K562 (cell line): ENCODE data around the gene MAPK4. TPM values are rescaled to one million over a fixed set of nuclear protein-coding genes. Genes with fewer than 3 reads are reported as not detected.
A peak's percentile ranks its signal among the peaks of the same experiment; 100 is the strongest.

Source experiments
- ATAC-seq: fragments of 200-7000 bp; cut with Tn5 transposase; 3 replicates; pipeline ENCODE4 v1.9.1; 2020; ENCODE audit warnings: moderate library complexity
- BruUV-seq: library from RNA; stranded (reverse); fragments of 400-500 nt; replicated peaks from 2 replicates; lab custom pipeline; 2021; lab: Mats Ljungman, UMichigan
- CTCF ChIA-PET: fragments of 300-600 bp; formaldehyde crosslinking; extraction: SDS; loops from one replicate; lab custom pipeline; 2021; ENCODE audit warnings: low intra/inter-chr PET ratio; lab: Yijun Ruan, JAX
- POLR2A ChIA-PET: fragments of 300-600, 350-650 bp; sonication (Branson Sonifier 250); formaldehyde crosslinking; extraction: SDS; loops from one replicate; lab custom pipeline; 2021; ENCODE audit warnings: antibody characterized with exemption, inconsistent platforms; lab: Yijun Ruan, JAX
- DNase-seq, 4 experiments: peaks; one replicate each; pipeline versions ENCODE4 v3.0.0 to v3.0.0-alpha.2; 2011 to 2018; ENCODE audit warnings: low spot score in 3 of 4, mixed read lengths in 3 of 4; ENCODE audit errors: extremely low read depth in 1 of 4
- FAIRE-seq: peaks from 2 replicates; lab custom pipeline; 2011; peaks lifted over from hg19 to GRCh38; lab: Jason Lieb, UNC
- H2AFZ ChIP-seq: 2 replicates; pipeline ENCODE4 v1.6.0; 2011; ENCODE audit warnings: low read depth, low read length, control low read depth, inconsistent platforms
- H3K27ac ChIP-seq: fragments of 200-600 bp; 3 replicates; pipeline ENCODE4 v1.8.0; 2011; ENCODE audit warnings: low read depth, mild to moderate bottlenecking, control low read depth, inconsistent platforms, low read length, moderate library complexity, mixed read lengths; ENCODE audit errors: extremely low read depth
- H3K27me3 ChIP-seq, 2 experiments: fragments of 300-600 bp in 1 of 2; 2 replicates in 1 of 2; 3 replicates in 1 of 2; pipeline versions ENCODE4 v1.6.0 to v1.8.0; 2011; ENCODE audit warnings: inconsistent platforms in 2 of 2, low read length in 2 of 2, mild to moderate bottlenecking in 1 of 2, mixed read lengths in 1 of 2, moderate library complexity in 1 of 2; ENCODE audit not compliant: control insufficient read depth in 2 of 2, insufficient read depth in 2 of 2
- H3K36me3 ChIP-seq: fragments of 300-600 bp; 3 replicates; pipeline ENCODE4 v1.8.0; 2011; ENCODE audit warnings: mild to moderate bottlenecking, low read length, inconsistent platforms; ENCODE audit not compliant: control insufficient read depth, insufficient read depth
- H3K4me1 ChIP-seq, 2 experiments: fragments of 200-600 bp in 1 of 2; replicated peaks in 1 of 2; 2 replicates in 1 of 2; 3 replicates in 1 of 2; pipeline versions ENCODE4 v1.5.1 to v1.8.0; 2011; ENCODE audit warnings: inconsistent platforms in 2 of 2, low read length in 2 of 2, mild to moderate bottlenecking in 1 of 2, mixed read lengths in 1 of 2, moderate library complexity in 1 of 2; ENCODE audit not compliant: control insufficient read depth in 2 of 2, insufficient read depth in 2 of 2
- H3K4me2 ChIP-seq: 2 replicates; pipeline ENCODE4 v1.6.1; 2011; ENCODE audit warnings: low read length, control low read depth, inconsistent platforms, mixed read lengths; ENCODE audit not compliant: insufficient read depth
- H3K4me3 ChIP-seq: fragments of 200-600 bp; sonication (generic), shearing (Covaris generic); 2 replicates; pipeline ENCODE4 v1.5.1; 2016; ENCODE audit warnings: control low read depth, inconsistent platforms
- H3K79me2 ChIP-seq: fragments of 200-600 bp; 3 replicates; pipeline ENCODE4 v1.8.0; 2011; ENCODE audit warnings: low read length, inconsistent platforms; ENCODE audit not compliant: control insufficient read depth, insufficient read depth
- H3K9ac ChIP-seq, 2 experiments: 2 replicates each; pipeline versions ENCODE4 v1.6.0 to v1.6.1; 2011; ENCODE audit warnings: low read depth in 2 of 2, low read length in 2 of 2, control low read depth in 1 of 2, inconsistent platforms in 1 of 2, mild to moderate bottlenecking in 1 of 2, mixed read lengths in 1 of 2; ENCODE audit not compliant: insufficient read depth in 1 of 2
- H3K9me1 ChIP-seq: one replicate; pipeline ENCODE4 v1.6.0; 2011; ENCODE audit warnings: inconsistent platforms, mild to moderate bottlenecking, low read length, moderate library complexity; ENCODE audit not compliant: control insufficient read depth, insufficient read depth
- H3K9me3 ChIP-seq: replicated peaks from 2 replicates; pipeline ENCODE4 v1.5.1; 2011; ENCODE audit warnings: low read depth, low read length, inconsistent platforms; ENCODE audit not compliant: control insufficient read depth, insufficient read depth
- H4K20me1 ChIP-seq: replicated peaks from 2 replicates; pipeline ENCODE4 v1.6.1; 2011; ENCODE audit warnings: low read length, inconsistent platforms, mixed read lengths; ENCODE audit not compliant: control insufficient read depth, insufficient read depth
- MAFK ChIP-seq: IDR thresholded peaks from 2 replicates; pipeline ENCODE4 v1.6.1; 2011; ENCODE audit warnings: low read length, improper control_type of control experiment
- PCBP2 ChIP-seq: fragments of 200-400 bp; formaldehyde crosslinking; IDR thresholded peaks from 2 replicates; pipeline ENCODE4 v1.6.1; 2018; ENCODE audit warnings: low read length, low read depth, mild to moderate bottlenecking, moderate library complexity; ENCODE audit not compliant: poor library complexity, severe bottlenecking
- RBM25 ChIP-seq: fragments of 200-400 bp; formaldehyde crosslinking; IDR thresholded peaks from 2 replicates; pipeline ENCODE4 v1.6.1; 2018; ENCODE audit warnings: low read length, low read depth, moderate library complexity; ENCODE audit not compliant: severe bottlenecking
- ZKSCAN3 ChIP-seq: fragments of 250-450 bp; sonication (Bioruptor Pico); IDR thresholded peaks from 2 replicates; pipeline ENCODE4 v1.4.0; 2020
- ZNF134 ChIP-seq: fragments of 250-450 bp; sonication (Bioruptor Pico); conservative IDR thresholded peaks from 2 replicates; pipeline ENCODE4 v1.4.0; 2020
- ZNF239 ChIP-seq: fragments of 250-450 bp; sonication (Bioruptor Pico); IDR thresholded peaks from 2 replicates; pipeline ENCODE4 v1.4.0; 2020; ENCODE audit warnings: mild to moderate bottlenecking
- WGBS: fragments of 100-300 bp; shearing (Covaris generic); methylation state at CpG from one replicate; pipeline ENCODE4 v1.1.6; 2016; ENCODE audit warnings: low coverage, mixed read lengths; ENCODE audit not compliant: insufficient coverage; ENCODE audit errors: missing lambda C conversion rate; 5-methylcytosine and 5-hydroxymethylcytosine counted together
- in situ Hi-C: fragments of 300-500 bp; cut with MboI; formaldehyde crosslinking; loops from 4 replicates; pipeline ENCODE4 v1.15.0; 2018; ENCODE audit warnings: inconsistent platforms, mixed read lengths
- intact Hi-C: fragments of 100-400 bp; cut with micrococcal nuclease; formaldehyde crosslinking; loops from 2 replicates; pipeline ENCODE4 v1.14.2; 2022
- polyA plus RNA-seq, 8 experiments: library from polyadenylated mRNA; depleted of rRNA in 4 of 8; stranded (reverse) in 5 of 8; unstranded in 3 of 8; fragments of >200 nt; fragmentation: Nextera tagmentation in 2 of 8; fragmentation: Illumina TruSeq in 1 of 8; extraction: Ambion mirVana in 2 of 8; extraction: Trizol in 1 of 8; gene quantifications; 2 replicates each; pipeline versions ENCODE4 v1.2.1 to v1.2.3, GENCODE V29; 2011 to 2014; ENCODE audit warnings: inconsistent platforms in 1 of 8, missing spikeins in 1 of 8
- total RNA-seq, 7 experiments: library from RNA; depleted of rRNA in 6 of 7; stranded (reverse); fragments of >200 nt in 6 of 7; fragmentation: Illumina TruSeq in 2 of 7; extraction: Trizol in 2 of 7; gene quantifications; 2 replicates each; pipeline versions ENCODE4 v1.2.1 to v1.2.3, GENCODE V29; 2011 to 2021; ENCODE audit warnings: low replicate concordance in 1 of 7
- TF ChIP-seq, protein P1 (sequence below): fragments of 450-650 bp; formaldehyde crosslinking; IDR thresholded peaks from 2 replicates; pipeline ENCODE4 v1.4.0; 2020; ENCODE audit warnings: mild to moderate bottlenecking

Gene MAPK4
- total and polyA plus RNA-seq, 9 of the 15 experiments (the other 6 are each of a cell fraction or from before 2014, with no cell fraction given): not detected

DNA sequence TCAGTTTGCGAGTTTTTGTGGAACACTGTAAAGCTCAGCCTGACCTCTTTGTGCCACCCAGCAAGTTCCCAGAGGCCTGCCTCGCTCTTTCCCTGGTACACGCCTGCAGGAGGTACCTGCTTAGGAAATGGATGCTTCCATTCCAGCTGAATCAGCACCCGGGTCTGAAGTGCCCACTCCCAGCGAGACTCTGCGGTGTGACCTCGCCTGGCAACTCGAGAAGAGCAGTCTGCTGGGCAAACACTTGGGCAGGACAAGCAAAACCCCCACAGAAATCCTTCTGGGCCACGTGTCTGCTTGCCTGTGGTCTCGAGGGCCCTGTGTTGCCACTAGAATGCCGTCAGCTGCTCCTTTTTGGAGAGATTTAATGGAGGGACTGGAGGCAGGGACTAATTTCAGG, 127.6 kb downstream of the MAPK4 start:
- ATAC-seq (no peak), FAIRE-seq (no peak), DNase-seq (no peak)
- Histone ChIP-seq H3K4me2 (no peak overlapping the region), H3K4me3 (no peak overlapping the region), H3K9me1 (no peaks in the 10 kb centered on the region), H3K79me2 (no peaks in the 10 kb centered on the region), H2AFZ (no peak overlapping the region), H3K9ac (no peak overlapping the region), H3K36me3 (no peaks in the 10 kb centered on the region), H3K9me3 (no peaks in the 10 kb centered on the region), H3K27me3 (peaks cover 0 to 5% of the 10 kb centered on the region in 2 experiments; a peak in 1 of 5 replicates), H3K4me1 (no peaks in the 10 kb centered on the region), H4K20me1 (no peaks in the 10 kb centered on the region), H3K27ac (no peak overlapping the region)
- intact Hi-C loops: no loop called here
- no TSS peak for BruUV-seq
- ChIA-PET POLR2A (no interaction called here), CTCF (no interaction called here)
- no peak for TF ChIP-seq PCBP2
- no peak for TF ChIP-seq MAFK
- no peak for TF ChIP-seq ZKSCAN3 (CRISPR knock-in tag)
- TF ChIP-seq, protein P1, sequence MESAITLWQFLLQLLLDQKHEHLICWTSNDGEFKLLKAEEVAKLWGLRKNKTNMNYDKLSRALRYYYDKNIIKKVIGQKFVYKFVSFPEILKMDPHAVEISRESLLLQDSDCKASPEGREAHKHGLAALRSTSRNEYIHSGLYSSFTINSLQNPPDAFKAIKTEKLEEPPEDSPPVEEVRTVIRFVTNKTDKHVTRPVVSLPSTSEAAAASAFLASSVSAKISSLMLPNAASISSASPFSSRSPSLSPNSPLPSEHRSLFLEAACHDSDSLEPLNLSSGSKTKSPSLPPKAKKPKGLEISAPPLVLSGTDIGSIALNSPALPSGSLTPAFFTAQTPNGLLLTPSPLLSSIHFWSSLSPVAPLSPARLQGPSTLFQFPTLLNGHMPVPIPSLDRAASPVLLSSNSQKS (CRISPR knock-in tag): no peak
- in situ Hi-C loops: no loop called here
- 0% methylated on average over 10 of the region's 11 CpGs for WGBS

DNA sequence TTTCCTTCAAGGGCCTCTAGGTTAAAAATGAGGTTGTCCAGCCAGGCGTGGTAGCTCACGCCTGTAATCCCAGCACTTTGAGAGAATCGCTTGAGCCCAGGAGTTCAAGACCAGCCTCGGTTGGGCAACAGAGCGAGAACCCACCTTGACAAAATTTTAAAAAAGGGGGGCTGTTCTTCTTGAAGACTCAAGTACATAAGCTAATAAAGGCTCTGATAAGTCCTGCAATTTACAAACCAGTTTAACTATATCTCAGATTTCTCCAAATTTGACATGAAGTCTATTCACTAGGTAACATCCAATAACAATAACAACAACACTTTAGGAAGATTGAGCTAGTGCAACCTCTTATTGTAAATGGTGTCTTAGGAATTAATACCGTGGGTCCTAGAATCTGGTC, 129.7 kb downstream of the MAPK4 start:
- intact Hi-C loops: no loop called here
- Histone ChIP-seq H3K4me3 (no peak overlapping the region), H3K27ac (no peak overlapping the region), H3K79me2 (no peaks in the 10 kb centered on the region), H3K36me3 (no peaks in the 10 kb centered on the region), H3K9me1 (no peaks in the 10 kb centered on the region), H3K4me1 (no peaks in the 10 kb centered on the region), H4K20me1 (no peaks in the 10 kb centered on the region), H3K9me3 (no peaks in the 10 kb centered on the region), H3K9ac (no peak overlapping the region), H3K27me3 (peaks cover 0 to 8% of the 10 kb centered on the region in 2 experiments; a peak in 1 of 5 replicates), H3K4me2 (no peak overlapping the region), H2AFZ (no peak overlapping the region)
- CTCF ChIA-PET: no interaction called here
- ATAC-seq: no peak
- in situ Hi-C loops: no loop called here
- 5% methylated on average over 6 of the region's 6 CpGs for WGBS
- POLR2A ChIA-PET: no interaction called here
- no peak for FAIRE-seq
- no peak for DNase-seq
- no TSS peak for BruUV-seq
- TF ChIP-seq ZNF239 (CRISPR knock-in tag) (peak; percentile 96), RBM25 (peak; percentile 66), ZNF134 (no peak)
